GM06990 (cell line): ENCODE data around the gene PTTG1IP.

ENCODE experiments used
- DNase-seq: peaks from one replicate; pipeline ENCODE4 v3.0.0-alpha.2; 2011; ENCODE audit not compliant: insufficient read length; ENCODE audit errors: extremely low read depth
- H3K27me3 ChIP-seq: replicated peaks from 2 replicates; pipeline ENCODE4 v1.6.0; 2011; ENCODE audit warnings: low read length; ENCODE audit not compliant: control insufficient read depth, insufficient read depth
- H3K36me3 ChIP-seq: 2 replicates; pipeline ENCODE4 v1.5.1; 2011; ENCODE audit warnings: low read length; ENCODE audit not compliant: control insufficient read depth, insufficient read depth
- H3K4me3 ChIP-seq: replicated peaks from 2 replicates; pipeline ENCODE4 v1.5.1; 2011; ENCODE audit warnings: low read depth, mild to moderate bottlenecking, control low read depth, low read length
- TF ChIP-seq, protein P1 (sequence below): IDR thresholded peaks from 2 replicates; pipeline ENCODE4 v1.5.1; 2011; ENCODE audit warnings: low read length, control low read depth, mild to moderate bottlenecking, inconsistent platforms; ENCODE audit not compliant: insufficient read depth, poor library complexity, severe bottlenecking

PTTG1IP gene

DNA sequence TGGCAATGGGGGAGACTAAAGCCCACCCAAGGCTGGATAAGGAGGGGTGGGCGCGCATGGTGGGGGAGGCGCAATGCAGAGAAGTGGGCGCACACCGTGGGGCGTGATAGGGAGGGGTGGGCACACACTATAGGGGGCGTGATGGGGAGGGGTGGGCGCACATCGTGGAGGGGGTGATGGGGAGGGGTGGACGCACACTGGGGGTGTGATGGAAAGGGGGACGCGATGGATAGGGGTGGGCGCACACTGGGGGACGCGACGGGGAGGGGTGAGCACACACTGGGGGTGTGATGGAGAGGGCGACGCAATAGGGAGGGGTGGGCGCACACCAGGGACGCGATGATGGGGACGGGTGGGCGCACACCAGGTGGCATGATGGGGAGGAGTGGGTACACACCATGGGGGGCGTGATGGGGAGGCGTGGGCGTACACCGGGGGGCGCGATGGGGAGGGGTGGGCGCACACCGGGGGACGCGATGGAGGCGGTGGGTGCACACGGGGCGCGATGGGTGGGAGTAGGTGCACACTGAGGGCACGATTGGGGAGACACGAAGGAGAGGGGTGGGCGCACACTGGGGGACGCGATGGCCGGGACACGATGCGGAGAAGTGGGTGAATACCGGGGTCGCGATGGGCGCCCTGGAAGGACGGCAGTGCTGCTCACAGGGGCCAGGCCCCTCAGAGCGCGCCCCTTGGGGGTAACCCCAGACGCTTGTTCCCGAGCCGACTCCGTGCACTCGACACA is 56.6 kb downstream of the PTTG1IP start:
- DNase-seq = no peak
- Histone ChIP-seq H3K36me3 (peaks cover 2% of the 10 kb centered on the region), H3K4me3 (peak overlapping the region; percentile 60), H3K27me3 (no peaks in the 10 kb centered on the region)
- TF ChIP-seq, protein P1, sequence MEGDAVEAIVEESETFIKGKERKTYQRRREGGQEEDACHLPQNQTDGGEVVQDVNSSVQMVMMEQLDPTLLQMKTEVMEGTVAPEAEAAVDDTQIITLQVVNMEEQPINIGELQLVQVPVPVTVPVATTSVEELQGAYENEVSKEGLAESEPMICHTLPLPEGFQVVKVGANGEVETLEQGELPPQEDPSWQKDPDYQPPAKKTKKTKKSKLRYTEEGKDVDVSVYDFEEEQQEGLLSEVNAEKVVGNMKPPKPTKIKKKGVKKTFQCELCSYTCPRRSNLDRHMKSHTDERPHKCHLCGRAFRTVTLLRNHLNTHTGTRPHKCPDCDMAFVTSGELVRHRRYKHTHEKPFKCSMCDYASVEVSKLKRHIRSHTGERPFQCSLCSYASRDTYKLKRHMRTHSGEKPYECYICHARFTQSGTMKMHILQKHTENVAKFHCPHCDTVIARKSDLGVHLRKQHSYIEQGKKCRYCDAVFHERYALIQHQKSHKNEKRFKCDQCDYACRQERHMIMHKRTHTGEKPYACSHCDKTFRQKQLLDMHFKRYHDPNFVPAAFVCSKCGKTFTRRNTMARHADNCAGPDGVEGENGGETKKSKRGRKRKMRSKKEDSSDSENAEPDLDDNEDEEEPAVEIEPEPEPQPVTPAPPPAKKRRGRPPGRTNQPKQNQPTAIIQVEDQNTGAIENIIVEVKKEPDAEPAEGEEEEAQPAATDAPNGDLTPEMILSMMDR = no peak

DNA sequence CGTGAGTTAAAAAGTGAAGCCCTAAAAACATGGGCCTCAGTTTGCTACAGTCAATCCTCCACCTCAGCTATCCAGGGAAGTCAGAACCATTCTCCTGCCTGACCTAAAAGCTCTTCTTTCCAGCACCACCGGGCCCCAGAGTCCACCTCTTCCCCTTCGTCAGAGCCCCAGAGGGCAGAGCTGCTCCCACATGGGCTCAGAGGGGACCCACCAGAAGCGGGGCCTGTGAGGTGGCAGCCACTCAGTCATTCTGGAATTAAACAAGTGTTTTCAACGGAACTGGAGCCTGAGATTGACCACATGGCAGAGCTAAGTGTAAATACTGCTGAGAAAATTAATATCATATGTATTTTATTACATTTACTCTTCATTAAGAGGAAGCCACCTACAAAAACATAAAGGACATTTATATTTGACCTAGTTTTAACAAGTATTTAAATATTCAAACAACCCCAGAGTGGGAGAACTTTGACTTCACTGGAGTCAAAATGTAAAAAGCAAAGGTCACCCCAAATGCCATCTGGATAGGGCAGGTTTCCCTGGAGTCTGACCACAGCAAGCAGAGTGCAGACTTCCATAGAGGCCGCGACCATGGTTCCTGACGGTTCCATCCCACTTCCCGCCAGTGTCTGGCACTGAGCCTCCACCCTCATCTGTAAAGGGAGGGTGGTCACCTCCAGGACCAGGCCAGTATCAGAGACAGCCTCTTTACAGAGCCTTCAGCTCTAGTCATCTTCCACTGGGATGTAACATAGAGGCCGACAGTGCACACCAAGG is 57.5 kb downstream of the PTTG1IP start:
- Histone ChIP-seq H3K4me3 (no peak overlapping the region), H3K36me3 (peaks cover 2% of the 10 kb centered on the region), H3K27me3 (no peaks in the 10 kb centered on the region)
- DNase-seq = no peak
- TF ChIP-seq, protein P1 = no peak

DNA sequence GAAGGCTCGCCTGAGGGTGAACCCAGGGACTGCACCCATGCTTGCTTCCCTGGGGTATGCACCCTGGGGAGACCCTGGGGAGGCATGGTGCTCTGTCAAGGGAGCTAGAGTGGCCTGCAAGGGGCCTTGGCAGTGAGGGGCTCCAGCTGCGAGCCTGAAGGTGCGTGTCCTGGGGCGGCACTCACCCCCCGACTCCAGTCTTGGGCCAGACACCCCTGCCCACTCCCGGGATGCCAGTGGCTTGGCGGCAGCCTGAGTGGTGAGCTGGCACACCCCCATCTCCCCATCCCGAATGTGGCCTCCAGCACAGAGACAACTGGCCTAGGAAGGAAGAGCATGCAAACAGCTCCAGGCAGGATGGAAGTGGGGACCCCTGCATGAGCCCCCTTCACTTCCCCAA is 58.3 kb downstream of the PTTG1IP start:
- no peaks in the 10 kb centered on the region for H3K27me3 ChIP-seq
- TF ChIP-seq, protein P1 = no peak
- H3K4me3 ChIP-seq = no peak overlapping the region
- H3K36me3 ChIP-seq = peaks cover 9% of the 10 kb centered on the region
- DNase-seq = no peak

DNA sequence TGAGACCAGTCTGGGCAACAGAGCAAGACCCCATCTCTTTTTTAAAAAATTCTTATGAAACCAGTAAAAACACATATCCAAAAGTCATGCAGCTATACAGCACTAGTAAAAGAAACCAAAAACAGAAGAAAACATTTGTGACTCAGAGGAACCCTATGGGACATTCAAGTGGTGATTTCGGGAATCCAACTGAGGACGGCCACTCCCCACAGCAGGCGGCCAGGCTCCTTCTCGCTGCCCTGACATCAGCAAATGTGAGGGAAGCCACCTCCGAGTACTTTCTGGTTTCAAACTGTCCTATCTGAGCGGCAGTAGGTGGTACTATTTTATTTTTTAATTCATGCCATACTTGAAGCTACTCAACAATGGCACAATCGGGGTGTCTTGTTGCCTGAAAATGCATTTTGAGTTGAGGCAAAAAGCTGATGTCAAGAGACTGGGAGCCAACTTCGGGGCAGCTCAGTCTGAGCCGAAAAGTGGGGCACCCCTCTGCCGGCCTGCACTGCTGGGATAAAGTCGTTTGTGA is 58.9 kb downstream of the PTTG1IP start:
- DNase-seq = no peak
- peaks cover 11% of the 10 kb centered on the region for H3K36me3 ChIP-seq
- H3K4me3 ChIP-seq = no peak overlapping the region
- H3K27me3 ChIP-seq = no peaks in the 10 kb centered on the region
- TF ChIP-seq, protein P1 = no peak

DNA sequence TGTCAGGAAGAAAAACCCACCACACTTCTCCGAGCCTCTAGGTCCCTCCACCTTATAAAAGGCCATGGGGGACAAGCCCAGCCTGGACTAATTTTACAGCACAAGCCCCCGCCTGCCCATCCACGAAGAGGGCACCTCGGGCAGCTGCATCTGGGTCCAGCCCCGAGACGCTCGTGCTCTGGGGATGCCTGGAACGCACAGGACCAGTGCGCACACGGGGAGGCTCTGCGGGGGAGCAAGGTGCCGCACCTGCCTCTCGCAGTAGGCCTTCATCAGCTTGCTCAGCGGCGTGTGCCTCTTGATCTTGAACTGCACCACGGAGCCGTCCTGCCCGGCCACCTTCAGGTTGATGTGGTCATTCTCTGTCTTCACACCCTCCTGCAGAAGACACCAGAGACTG is 59.8 kb downstream of the PTTG1IP start:
- no peak for DNase-seq
- H3K4me3 ChIP-seq = no peak overlapping the region
- H3K27me3 ChIP-seq = no peaks in the 10 kb centered on the region
- peaks cover 11% of the 10 kb centered on the region for H3K36me3 ChIP-seq
- TF ChIP-seq, protein P1 = no peak
